GM10248 (cell line): ENCODE measurements around the gene GALP.
"Not testable (repeated sequence)": the region's sequence is repeated elsewhere in the genome, so short reads cannot be mapped to it uniquely, and the experiment has no call there.

Experiments used
- CTCF ChIA-PET: fragments of 300-600 bp; sonication (Branson Sonifier 250); formaldehyde crosslinking; extraction: SDS; loops from one replicate; lab custom pipeline; 2021; ENCODE audit warnings: antibody characterized with exemption; lab: Yijun Ruan, JAX
- POLR2A ChIA-PET: fragments of 350-650 bp; sonication (Branson Sonifier 250); formaldehyde crosslinking; extraction: SDS; loops from one replicate; lab custom pipeline; 2020; ENCODE audit warnings: antibody characterized with exemption; lab: Yijun Ruan, JAX
- DNase-seq: peaks from one replicate; pipeline ENCODE4 v3.0.0; 2012; ENCODE audit errors: extremely low spot score
- CTCF ChIP-seq: IDR thresholded peaks from 2 replicates; pipeline ENCODE4 v1.5.1; 2012; ENCODE audit warnings: mild to moderate bottlenecking, low read depth; ENCODE audit errors: extremely low read depth, missing control alignments, control extremely low read depth

The GALP gene

GRCh38 chr19:56175861-56176307 lies at the start of gene GALP:
Gene GALP (plus strand): TSS chr19:56176008. CDS start chr19:56177109, 1,101 bp downstream.
- CTCF ChIA-PET, result interaction anchor here (0.7 to 2.2 kb wide), 4 partner anchors 9 to 109 kb away, joined by 3 to 7 read pairs (median 6); no protein-coding TSS in a partner anchor
- POLR2A ChIA-PET, DNase-seq: not testable (repeated sequence)

GRCh38 chr19:56126983-56127780 lies 48.6 kb upstream of the GALP start:
- no peak for DNase-seq
- CTCF ChIA-PET, result interaction anchor here (1.4 to 1.6 kb wide), 3 partner anchors 10 to 46 kb away, joined by 3 to 4 read pairs (median 3); no protein-coding TSS in a partner anchor
- TF ChIP-seq CTCF, result no peak
- POLR2A ChIA-PET, result no interaction called here

- POLR2A ChIA-PET, result no interaction called here
- CTCF ChIA-PET, result no interaction called here
- no peak for TF ChIP-seq CTCF
Measured at GRCh38 chr19:56130006-56130405, 45.8 kb upstream of the GALP start.

GRCh38 chr19:56131651-56132050 lies 44.2 kb upstream of the GALP start:
- CTCF ChIA-PET, result interaction anchor here (0.9 to 1.2 kb wide), 2 partner anchors 9 to 17 kb away, joined by 3 to 4 read pairs; no protein-coding TSS in a partner anchor
- POLR2A ChIA-PET, result interaction anchor here (0.6 kb wide), 1 partner anchor 61 kb away, joined by 4 read pairs; no protein-coding TSS in a partner anchor
- no peak for TF ChIP-seq CTCF
- DNase-seq, result no peak

More at GRCh38 chr19:56130006-56130405, 45.8 kb upstream of the GALP start:
- no peak for DNase-seq

GRCh38 chr19:56132316-56132822 lies 43.4 kb upstream of the GALP start:
- ChIA-PET CTCF (interaction anchor here (0.9 to 1.2 kb wide), 2 partner anchors 10 to 17 kb away, joined by 3 to 4 read pairs; no protein-coding TSS in a partner anchor), POLR2A (no interaction called here)
- DNase-seq, result no peak
- no peak for TF ChIP-seq CTCF

- no peak for TF ChIP-seq CTCF
- DNase-seq, result peak; percentile 67
- ChIA-PET POLR2A (no interaction called here), CTCF (interaction anchor here (1.0 to 1.5 kb wide), 9 partner anchors 13 to 199 kb away, joined by 3 to 5 read pairs (median 3); partner anchors contain the start of gene ZNF787)
Measured at GRCh38 chr19:56133858-56134653, 41.8 kb upstream of the GALP start.
